Measurements from ENCODE around the gene NACC1.

NACC1 gene

GRCh38 chr19:13120817-13121216 lies 2.8 kb downstream of the NACC1 start:
- DNase-seq (ENCODE audit: low read depth) = no peak

- DNase-seq (ENCODE audit: low read depth) = no peak
These were observed 3.6 kb downstream of the NACC1 start for GRCh38 chr19:13121551-13122274.

DNA sequence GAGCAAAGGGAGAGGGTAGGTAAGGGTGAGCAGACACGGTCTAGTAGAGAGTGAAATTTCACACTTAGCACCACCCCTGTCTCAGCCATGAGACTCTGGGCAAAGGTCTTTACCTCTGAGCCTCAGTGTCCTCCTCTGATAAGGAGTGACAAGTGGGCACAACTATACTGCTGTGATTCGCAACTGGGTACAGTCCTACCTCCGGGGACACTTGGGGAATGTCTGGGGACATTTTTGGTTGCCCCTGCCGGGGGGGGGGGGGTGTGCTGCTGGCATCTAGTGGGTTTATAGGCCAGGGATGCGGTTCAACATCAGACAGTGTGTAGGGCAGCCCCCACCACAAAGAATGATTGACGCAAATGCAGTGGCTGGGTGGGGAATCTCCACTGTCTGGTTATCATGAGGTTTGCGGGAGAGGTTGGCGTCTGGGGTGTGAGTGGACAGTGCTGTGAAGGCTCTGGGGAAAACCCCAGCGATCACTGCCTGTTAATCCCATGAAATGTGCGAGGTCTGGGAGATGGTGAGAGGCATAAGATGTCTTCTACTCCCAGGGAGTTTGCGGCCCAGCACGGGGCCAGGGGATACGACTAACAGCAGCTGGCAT lies 4.3 kb downstream of the NACC1 start:
- DNase-seq (ENCODE audit: low read depth) = no peak

DNA sequence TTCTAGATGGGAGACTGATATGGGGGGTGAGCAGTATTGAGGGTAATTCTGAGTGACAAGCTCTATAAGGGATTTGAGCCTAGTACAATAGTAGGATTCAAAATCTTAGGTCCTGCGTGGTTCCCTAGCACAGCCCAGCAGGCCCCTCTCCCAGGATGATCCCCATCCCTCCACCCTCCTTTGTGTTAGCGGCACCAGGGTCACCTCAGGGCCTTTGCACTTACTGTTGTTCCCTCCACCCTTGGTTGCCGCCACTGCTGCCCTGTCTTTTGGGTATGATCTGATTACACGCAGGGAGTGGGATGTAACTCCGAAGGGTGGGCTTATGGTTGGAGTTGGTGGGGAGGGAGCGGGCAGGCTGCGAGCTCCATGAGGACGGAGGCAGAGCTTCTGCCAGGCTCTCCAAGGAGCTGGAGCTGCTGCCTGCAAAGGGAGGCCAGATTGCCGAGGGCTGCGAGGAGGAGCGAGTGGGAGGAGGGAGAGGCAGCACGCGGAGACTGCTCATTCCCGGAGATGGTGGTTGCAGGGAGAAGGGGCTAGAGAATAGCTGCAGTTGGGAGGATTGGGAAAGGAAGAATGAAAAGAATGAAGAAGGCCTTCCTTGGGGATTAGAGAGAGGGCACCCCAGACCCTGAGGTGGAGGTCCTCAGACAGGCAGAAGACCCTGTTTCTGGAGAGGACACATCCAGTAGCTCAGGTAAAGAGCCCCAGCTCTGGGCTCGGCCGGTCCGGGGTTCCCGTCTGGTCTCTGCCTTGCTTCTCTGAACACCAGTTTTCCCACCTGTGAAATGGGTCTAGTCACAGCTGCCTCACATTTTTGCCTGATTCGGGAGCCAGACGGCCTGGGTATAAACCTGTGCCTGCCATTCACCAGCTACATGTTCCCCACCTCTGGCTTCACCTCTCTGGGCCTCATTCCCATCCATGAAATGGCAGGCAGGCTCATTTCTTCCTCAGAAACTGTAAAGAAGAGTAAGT lies 5.2 kb downstream of the NACC1 start:
- DNase-seq (ENCODE audit: low read depth) = no peak

GRCh38 chr19:13127051-13127450 lies 9.0 kb downstream of the NACC1 start:
- no peak for DNase-seq (ENCODE audit: low read depth)

- DNase-seq (ENCODE audit: low read depth) = no peak
These were observed 9.9 kb downstream of the NACC1 start for GRCh38 chr19:13127811-13128575.

- no peak for DNase-seq (ENCODE audit: low read depth)
These were observed 10.5 kb downstream of the NACC1 start for GRCh38 chr19:13128583-13128982.

DNA sequence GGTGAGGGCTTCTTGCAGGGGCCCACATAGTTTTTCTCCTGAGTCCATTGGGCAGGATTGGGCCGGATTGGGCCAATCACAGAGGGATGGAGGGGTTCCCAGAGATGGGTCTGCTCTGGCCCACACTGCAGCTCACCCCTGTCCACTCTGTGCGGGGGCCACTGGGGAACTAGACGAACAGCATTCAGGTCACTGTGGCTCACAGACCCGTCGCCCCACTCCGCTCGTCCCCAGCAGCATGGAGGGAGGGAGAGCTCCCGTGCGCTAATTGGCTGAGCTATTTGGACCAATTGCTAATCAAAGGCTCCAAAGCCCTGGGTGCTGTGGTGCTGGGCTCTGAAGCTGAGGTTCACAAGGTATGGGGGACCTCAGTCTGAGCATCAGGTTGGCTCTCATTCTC lies 11.3 kb downstream of the NACC1 start:
- DNase-seq (ENCODE audit: low read depth) = no peak

GRCh38 chr19:13130886-13131490 lies 12.9 kb downstream of the NACC1 start:
- no peak for DNase-seq (ENCODE audit: low read depth)

DNA sequence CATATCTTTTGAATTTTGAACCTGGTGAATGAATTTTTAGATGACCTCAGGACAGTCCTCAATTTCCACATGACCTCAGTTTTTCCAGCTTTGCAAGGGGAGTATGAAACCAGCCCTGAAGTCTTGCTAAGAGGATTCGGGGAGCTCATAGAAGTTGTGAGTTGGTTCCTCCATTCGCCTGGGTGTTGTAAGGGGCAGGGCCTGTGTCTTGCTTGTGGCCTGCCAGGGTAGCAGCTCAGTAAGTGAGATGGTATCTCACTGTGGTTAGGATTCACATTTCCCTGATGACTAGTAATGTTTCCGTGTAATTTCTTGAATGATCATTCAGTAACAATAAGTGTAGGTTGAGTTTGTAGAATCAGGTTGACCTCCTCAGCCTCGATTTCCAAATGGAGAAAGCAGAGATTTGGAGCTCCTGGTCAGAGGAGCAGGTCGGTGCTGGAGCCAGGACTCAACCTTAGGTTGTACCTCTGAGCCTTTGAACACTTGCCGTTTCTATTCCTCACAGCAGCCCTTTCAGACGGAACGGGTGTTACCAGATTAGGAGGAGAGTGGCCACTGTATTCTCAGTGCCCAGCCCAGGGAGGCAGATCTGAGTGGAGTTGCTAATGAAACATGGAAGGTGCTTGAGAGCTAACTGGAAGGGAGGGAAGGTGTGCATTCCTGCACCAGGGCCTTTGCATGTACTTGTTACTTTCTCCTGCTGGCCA lies 14.6 kb downstream of the NACC1 start:
- no peak for DNase-seq (ENCODE audit: low read depth)

- no peak for DNase-seq (ENCODE audit: low read depth)
These were observed 15.3 kb downstream of the NACC1 start for GRCh38 chr19:13133241-13133870.

GRCh38 chr19:13134626-13135025 lies 16.6 kb downstream of the NACC1 start:
- DNase-seq (ENCODE audit: low read depth) = no peak

DNA sequence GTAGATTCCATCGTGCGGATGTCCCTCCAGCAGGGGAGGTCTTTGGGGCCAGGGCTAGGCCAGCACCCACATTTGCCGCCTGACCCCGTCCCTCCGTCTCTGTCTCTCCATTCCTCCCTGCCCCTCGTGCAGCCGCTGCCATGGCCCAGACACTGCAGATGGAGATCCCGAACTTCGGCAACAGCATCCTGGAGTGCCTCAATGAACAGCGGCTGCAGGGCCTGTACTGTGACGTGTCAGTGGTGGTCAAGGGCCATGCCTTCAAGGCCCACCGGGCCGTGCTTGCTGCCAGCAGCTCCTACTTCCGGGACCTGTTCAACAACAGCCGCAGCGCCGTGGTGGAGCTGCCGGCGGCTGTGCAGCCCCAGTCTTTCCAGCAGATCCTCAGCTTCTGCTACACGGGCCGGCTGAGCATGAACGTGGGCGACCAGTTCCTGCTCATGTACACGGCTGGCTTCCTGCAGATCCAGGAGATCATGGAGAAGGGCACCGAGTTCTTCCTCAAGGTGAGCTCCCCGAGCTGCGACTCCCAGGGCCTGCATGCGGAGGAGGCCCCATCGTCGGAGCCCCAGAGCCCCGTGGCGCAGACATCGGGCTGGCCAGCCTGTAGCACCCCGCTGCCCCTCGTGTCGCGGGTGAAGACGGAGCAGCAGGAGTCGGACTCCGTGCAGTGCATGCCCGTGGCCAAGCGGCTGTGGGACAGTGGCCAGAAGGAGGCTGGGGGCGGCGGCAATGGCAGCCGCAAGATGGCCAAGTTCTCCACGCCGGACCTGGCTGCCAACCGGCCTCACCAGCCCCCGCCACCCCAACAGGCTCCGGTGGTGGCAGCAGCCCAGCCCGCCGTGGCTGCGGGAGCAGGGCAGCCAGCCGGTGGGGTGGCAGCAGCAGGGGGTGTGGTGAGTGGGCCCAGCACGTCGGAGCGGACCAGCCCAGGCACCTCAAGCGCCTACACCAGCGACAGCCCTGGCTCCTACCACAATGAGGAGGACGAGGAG lies 17.3 kb downstream of the NACC1 start:
- DNase-seq (ENCODE audit: low read depth) = no peak

GRCh38 chr19:13137290-13137794 lies 19.3 kb downstream of the NACC1 start:
- DNase-seq (ENCODE audit: low read depth) = no peak

DNA sequence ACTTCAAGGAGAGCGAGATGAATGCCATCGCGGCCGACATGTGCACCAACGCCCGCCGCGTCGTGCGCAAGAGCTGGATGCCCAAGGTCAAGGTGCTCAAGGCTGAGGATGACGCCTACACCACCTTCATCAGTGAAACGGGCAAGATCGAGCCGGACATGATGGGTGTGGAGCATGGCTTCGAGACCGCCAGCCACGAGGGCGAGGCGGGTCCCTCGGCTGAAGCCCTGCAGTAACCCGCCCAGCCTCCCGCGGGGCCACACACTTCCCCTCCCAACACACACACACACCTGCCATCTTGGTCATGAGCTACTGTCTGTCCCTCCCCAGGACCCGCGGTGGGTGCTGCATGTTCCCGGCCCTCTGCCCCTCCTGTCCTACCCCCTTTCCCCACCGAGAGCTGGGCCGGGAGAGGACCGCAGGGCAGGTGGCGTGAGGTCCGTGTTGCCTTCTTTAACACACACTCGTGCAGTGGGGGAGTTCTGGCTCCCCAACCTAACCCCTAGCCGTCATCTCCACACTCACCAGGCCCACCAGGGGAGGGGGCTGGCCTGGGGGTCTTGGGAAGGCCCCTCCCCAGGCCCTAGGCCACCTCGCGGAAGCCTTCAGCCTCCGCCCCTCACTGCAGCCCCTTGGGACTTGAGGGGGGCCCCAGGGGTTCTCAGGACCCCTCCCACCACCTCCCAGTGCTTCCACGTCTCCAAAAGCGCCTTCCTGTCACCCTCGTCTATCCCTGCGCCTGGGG lies 20.3 kb downstream of the NACC1 start:
- DNase-seq (ENCODE audit: low read depth) = no peak

- no peak for DNase-seq (ENCODE audit: low read depth)
These were observed 20.8 kb downstream of the NACC1 start for GRCh38 chr19:13138916-13139198.

- no peak for DNase-seq (ENCODE audit: low read depth)
These were observed 21.7 kb downstream of the NACC1 start for GRCh38 chr19:13139633-13140311.
